ENCODE results near the gene HLX.

Gene HLX

DNA sequence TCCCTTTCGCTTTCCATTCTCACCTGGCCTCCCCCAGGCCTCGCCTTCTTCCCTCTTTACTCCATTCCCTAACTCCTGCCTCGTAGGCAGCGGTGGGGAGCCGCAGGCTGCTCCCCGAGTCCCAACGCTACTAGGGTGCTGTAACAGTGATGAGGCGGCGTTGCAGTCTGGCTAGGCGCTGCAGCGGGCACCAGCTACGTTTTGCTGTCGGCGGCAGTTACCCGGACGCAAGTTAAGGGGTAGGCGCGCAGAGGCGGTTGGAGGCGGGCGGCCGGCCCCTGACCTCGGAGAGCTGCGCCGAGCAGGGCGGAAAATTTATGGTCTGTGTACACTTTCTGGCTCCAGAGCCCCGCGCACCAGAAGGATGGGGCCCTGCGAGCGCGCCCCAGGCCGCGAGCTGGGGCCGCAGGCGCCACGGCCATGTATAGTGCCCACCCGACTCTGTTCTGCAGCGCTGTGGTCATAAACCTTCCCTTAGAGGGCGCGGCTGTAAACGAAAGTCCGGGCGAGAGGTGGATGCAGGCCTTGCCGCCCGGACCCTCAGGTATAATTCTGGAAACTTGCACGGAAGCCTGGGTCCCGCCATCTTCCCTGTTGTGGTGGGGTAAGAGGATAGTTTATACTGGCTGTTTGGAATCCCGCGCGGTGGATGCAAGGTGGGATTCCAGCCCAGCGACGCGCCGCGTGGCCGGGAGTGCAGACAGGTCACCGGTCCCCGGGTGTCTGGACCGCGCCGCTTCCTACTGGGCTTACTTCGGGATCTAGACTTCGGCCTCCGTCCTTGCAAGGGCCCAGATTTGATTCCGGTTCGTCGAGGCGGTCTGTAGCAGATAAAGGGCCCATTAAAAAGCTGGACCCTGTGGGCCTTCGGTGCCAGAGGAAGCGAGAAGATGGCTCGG, 15.0 kb downstream of the HLX start:
- no peak for DNase-seq (ENCODE audit: low read depth in 2 of 2, low spot score in 1 of 2)

DNA sequence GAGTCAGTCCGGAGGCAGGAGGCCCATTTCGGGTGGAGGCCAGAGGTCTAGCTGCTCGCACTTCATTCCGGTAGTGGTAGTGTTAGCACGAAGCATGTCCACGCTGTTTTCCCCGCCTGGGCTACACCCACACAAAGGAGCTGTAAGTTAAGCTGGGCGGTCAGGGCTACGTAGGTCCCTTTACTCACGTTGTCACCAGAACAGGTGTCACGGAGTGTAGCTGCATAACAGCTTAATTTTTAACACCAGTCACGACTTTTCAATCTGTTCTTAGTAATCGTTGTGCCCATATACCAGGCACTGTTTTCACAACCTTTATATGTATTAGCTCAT, 15.6 kb downstream of the HLX start:
- no peak for DNase-seq (ENCODE audit: low read depth in 2 of 2, low spot score in 1 of 2)

DNA sequence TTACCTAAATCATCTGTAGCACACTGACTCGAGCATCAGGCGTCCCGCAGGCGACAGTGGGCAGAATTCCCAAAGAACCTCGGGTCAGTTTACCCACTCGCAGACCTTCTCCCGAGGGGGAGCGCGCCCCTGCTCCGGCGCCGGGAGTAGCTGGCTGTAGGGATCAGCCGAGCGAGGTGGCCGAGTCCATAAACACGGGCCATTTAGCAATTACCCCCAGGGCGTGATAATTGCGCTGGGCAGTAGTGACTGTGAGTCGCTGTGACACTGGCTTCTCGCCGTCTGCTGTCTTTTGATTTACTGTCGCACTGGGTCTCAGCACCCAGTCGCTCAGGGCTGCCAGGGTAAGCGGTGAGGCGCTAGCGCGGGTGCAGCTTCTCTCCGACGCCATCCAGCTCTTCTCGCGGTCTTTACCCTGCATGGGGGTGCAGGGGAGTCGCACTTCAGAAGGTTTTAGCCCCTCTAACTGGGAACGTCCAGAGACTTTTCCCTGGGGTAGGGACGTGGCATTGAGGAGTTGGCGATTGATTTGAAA, 16.2 kb downstream of the HLX start:
- DNase-seq (ENCODE audit: low read depth in 2 of 2, low spot score in 1 of 2), result no peak

DNA sequence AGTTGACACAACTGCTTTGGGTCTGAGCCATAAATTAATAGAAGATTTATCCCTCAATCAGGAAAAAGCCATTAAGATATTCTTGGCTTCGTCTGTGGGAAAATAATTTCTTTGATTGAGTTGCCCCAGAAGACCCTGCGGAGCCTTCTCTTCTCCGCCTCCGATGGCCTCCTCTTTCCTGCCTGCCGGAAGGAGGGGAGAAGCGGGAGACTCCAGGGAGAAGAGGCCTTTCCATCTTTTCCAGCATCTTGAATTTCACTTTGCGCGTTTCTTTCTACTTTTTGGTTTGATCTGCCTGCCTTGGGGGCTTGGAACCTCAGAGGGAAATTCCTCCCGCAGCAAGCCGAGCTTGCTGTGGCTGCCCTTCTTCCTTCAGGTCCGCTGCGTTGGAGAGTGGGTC, 16.8 kb downstream of the HLX start:
- no peak for DNase-seq (ENCODE audit: low read depth in 2 of 2, low spot score in 1 of 2)

DNA sequence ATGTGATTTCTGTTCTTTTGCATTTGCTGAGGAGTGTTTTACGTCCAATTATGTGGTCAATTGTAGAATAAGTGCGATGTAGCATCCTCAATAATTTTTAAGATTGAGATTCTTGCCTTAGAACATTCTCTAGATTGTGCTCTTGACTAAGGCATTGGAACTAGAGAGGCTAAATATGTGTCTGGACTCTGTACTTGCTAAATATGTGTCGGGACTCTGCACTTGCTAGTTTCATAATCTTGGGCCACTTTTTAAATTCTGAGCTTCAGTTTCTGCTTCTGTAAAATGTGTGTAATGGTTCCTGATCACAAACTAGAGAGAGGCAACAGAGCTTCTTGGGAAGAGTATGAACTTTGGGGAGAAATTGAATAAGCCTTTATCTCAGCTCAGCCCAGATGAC, 21.6 kb downstream of the HLX start:
- DNase-seq (ENCODE audit: low read depth in 2 of 2, low spot score in 1 of 2), result no peak

DNA sequence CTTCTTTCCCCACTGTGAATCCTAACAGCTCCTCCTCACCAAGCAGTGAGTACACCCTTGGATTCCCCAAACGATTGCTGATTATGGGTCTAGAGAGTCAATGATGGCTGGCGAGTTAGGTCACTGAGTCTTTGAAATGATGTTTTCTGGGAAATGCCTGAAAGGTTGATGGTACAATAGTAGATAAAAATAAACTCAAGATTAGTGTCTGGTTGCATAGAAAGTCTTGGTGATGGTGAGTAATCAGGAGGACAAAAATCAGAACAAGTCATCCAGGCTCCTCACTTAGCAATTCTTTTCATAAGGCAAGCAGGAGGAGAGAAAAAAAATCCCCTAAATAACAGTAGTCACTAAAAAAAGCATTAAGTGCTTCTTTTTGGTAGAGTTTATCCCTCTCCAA, 22.6 kb downstream of the HLX start:
- DNase-seq (ENCODE audit: low read depth in 2 of 2, low spot score in 1 of 2), result no peak

DNA sequence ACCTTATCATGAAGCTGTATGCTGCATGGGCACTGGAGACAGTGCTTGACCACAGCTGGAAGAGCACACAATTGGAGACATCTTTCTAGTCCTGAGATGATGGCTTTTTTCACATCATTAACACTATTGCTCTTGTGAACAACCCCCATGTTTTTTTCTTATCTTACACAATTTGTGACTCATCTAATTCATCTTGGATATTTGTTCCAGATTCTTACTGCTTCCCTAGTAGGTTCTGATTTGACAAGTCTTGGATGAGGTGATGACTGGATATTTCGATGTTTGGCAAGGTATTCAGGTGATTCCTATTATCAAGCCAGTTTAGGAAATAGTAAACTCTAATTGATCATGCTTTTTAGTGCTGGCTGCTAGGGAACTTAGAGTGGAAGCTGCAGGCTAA, 23.7 kb downstream of the HLX start:
- DNase-seq (ENCODE audit: low read depth in 2 of 2, low spot score in 1 of 2), result no peak

DNA sequence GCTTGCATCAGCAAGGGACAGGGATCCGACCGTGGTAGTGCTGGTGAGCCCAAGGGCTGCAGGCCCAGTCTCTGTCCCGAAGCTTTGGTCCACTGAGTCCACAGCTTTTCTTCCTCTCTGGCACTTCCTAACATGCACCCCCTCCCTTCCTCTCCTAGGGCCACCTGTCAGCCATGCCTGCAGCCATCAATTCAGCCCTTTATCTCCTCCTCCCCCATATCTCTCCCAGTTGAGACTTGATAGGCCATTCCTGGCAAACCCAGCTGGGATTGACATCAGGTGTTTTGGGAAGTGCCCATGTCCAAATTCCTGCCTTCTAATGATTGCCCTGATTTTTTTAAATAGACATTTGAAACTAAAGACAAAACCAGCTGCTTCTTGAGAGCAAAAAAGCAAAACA, 25.6 kb downstream of the HLX start:
- DNase-seq (ENCODE audit: low read depth in 2 of 2, low spot score in 1 of 2), result no peak

DNA sequence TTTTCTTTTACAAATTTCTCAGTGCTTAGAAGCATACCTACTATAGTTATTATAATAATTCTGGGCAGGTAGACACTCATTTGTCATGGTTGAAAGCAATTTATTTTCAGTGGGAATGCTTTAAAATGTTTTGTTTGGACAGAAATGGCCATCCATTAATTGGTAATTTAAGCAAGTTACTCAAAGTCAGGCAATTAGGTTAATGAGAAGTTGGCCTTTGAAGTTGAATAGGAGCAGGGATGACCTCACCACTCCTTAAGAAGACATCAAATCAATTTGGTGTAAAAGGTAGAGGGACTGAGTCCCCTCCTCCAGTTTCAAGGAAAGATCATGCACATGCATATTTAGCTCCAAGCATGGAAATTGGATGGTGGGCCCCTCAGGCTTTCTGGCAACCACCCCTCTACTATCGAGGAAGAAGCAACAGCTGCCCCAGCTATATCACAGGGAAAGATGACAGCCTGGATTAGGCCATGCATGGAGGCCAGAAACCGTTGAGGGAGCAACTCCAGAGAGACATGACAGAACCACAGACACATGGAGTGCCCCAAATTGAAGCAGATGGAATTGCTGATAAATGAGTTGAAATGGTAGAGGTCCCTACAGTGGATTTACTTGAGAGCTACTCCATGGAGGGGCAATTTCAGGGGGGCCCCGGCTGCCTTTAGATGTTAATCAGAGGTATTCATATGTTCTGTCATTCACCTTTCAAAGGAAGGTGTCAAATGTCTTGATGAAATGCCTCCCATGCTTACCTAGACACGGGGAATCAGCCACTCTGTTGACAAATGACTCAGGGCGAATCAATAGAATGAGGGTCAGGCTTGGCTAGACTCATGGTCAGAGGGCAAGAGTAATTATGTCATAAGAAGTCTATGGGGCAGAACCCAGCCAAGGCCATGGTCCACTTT, 26.7 kb downstream of the HLX start:
- no peak for DNase-seq (ENCODE audit: low read depth in 2 of 2, low spot score in 1 of 2)

DNA sequence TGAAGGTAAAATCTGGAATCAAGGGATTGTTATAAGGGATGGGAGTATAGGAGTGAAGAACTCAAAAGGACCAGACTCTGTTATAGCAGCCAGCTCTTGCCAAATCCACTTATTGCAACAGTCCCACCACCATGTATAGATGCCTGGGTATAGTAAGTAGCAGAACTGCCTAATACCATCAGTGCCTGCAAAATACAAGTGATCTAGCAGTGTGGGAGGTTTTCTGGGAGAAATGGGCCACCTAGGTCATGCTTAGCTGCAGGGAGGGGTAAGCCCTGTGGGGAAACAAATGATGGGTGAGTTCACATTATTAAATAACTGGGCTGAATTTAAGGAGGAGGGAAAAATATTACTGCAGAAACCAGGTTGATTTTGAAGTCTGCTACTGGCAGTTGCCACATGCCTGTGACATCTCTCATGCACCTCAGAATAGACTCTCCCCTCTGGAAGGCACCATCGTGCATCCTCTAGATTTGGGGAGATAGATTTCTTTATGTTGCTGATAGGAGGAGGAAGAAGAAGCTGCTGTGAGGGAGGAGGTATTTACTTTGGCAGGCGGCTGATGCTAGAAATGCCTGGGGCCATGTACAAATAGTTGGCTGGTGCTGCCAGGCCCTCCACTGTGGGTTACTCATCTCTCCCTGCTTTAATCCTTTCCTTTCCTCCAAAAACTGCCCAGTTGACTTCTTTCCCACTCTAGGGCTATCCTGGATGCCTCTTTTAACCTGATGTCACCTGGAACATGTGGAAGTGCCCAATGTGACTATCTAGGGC, 27.5 kb downstream of the HLX start:
- no peak for DNase-seq (ENCODE audit: low read depth in 2 of 2, low spot score in 1 of 2)

DNA sequence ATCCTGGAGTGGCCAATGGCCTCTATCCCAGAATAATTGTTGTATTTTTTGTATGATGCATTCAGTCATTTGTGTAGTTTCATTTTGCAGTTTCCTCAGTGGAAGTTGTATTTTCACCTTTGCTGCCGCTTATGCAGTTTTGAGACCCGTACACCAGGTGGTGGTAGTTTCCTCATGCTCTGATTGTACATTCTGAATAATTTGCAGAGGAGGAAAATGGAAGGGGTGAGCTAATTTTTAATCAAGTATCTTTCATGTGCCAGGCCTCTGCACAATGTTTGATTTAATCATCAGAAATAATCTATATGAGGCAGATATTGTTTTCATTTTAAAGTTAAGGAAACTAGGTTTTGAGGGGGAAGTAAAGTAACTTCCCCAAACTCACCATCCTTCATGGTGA, 29.5 kb downstream of the HLX start:
- no peak for DNase-seq (ENCODE audit: low read depth in 2 of 2, low spot score in 1 of 2)

DNA sequence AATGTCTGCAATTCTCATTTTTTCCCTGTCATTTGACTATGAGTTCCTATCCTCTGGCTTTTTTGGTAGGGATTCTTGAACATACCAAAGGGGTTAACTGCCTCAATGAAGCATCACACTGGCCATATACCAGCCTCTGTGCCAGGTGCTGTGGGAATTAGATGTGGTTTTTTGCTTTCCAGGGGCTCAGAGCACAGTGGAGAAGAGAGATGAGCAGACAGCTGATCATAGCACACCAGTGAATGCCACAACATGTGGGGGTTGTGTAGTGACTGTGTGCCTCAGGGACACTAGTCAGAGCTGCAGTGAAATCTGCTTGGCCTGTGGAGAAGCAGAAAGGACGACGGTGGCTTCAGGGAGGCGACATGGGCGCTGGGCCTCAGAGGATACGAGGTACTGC, 30.8 kb downstream of the HLX start:
- no peak for DNase-seq (ENCODE audit: low read depth in 2 of 2, low spot score in 1 of 2)

DNA sequence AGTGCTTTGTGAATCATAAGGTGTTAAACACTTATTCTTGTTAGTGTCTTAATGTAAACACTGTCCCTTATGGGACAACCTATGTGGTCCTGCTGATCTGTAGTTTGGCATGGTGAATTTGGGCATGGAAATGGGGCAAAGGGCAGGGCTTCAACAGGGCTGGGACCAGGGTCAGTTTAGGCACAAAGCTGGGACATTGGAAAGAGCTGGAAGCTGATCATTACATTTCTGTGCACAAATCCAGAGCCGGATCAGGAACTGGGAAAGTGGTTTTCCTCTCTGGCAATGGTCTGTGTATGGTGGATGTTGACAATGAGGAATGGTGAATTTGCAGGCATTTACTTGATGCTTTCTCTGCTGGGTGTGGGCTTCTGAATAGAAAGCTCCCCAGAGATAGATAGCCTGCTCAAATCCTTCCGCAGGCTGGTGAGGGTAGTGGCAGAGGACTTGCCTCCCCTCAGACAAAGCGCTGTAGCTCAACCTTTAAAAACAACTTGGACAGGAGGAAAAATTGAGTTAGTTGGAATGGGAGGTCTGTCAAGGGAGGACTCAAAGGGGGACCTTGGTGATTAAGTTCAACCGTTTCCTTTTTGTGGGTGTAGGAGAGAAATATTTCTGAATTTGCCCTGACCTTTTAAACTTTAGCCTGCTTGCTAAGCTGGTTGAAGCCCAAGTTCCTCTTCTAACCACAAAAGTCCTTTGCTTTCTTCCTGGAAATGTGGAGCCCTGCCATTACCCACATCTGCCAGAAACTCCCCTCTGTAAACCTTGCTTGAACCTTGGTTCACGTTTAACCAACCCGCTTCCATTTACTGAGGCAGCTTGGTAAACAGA, 35.3 kb downstream of the HLX start:
- no peak for DNase-seq (ENCODE audit: low read depth in 2 of 2, low spot score in 1 of 2)

DNA sequence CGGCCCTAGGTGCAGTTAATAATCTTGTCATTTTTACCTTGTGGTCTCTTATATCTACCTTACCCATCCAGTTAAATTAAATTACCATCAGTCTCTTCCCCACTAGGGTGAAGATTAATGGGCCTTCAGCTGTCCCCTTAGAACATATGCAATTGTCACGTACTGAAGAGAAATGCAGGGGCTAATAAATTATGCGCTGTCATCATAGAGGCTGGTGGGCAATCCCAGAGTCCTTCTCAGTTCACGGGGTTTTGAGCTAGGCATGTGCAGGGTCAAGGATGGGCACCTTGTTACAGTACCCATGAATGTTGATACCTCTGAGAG, 35.8 kb downstream of the HLX start:
- no peak for DNase-seq (ENCODE audit: low read depth in 2 of 2, low spot score in 1 of 2)

DNA sequence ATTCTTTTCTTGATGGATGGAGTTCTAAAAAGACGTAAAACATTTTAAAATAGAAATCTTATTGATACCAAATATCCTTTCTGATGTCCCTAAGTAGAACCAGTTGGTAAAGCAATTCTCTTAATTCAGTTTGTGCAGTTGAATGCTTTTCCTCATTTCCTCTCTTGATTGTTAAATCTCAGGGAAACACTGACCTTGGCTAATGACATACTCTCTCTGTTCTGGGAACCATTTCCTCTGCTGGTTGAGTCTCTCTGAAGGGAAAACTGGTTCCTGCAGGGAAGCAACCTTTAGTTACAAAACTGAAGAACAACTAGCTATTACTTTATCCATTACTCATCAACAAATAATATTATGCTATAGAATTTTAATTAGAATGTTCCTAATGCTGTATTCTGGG, 36.7 kb downstream of the HLX start:
- no peak for DNase-seq (ENCODE audit: low read depth in 2 of 2, low spot score in 1 of 2)

DNA sequence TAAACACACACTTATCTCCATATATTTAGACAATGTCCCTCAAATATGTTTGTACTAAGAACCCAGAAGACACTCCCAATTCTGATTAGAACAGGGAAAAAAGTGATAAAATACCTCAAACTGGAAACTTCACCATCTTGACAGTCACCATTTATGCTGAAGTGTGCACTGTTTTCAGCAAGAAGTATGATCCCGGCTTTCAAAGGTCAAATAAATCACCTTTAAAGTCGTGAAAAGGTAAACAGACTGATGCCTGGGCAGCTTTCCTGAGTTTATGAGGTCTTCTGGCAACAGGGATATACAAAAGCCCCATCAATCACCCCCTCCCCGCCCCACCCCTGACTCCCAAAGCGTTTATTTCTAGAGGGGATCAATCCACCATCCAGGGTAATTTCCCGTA, 37.9 kb downstream of the HLX start:
- no peak for DNase-seq (ENCODE audit: low read depth in 2 of 2, low spot score in 1 of 2)

DNA sequence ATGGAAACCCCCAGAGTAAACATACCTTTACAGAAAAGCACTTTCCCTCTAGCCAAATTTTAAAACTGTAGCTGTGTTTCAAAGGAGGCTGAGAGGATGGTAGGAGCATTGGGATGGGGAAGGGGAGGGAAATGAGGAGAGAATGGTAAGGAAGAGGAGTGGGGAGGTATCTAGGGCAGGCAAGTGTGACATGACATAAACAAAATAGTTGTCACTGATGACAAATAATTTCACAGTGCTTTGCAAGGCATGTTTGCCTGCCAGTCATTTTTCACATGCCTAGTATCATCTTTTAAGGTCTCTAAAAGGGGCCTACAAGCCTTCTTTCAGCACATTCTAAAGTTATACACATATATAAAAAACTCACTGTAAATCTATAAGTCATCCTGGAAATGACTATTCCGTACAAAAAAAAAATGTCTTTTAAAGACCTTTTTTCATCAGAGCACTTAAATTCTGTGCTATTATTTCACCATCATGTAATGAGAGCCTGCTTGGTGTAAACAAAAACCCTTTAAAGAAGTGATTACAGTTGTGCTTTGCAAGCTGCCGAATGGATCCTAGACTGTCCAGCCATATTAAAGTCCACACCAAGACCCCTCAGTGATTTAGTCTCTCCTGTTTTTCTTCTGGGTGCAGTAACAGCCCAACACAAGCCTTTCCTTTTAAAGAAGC, 38.4 kb downstream of the HLX start:
- no peak for DNase-seq (ENCODE audit: low read depth in 2 of 2, low spot score in 1 of 2)

DNA sequence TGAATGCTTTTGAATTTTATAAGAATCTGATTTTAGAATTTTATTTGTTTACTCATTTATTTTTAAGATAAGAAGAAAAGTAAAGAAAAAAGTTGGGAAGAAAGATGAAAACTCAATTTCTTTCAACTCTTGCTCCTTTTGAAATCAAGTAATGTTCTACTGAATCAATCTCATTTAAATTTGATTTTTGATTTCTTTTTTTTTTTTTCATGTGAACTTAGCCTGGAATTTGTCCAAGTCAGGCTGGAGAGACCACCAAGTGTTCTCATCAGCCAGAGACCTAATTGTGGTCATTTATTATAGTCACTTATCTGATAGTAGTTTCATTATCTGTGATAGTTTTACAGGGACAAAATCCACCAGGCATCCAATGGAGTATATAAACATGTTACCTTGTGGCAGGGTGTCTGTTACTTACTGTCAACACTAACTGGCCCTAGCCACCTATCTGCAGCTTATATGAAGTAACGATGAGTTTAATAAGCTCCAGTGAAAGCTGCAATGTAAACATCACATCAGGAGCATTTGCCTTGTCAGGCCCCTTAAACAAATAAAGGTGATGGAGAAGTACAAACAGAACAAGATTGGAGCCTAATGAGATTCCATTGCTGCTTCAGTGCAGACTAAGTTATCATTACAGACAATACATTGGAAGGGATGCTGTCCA, 39.2 kb downstream of the HLX start:
- no peak for DNase-seq (ENCODE audit: low read depth in 2 of 2, low spot score in 1 of 2)

DNA sequence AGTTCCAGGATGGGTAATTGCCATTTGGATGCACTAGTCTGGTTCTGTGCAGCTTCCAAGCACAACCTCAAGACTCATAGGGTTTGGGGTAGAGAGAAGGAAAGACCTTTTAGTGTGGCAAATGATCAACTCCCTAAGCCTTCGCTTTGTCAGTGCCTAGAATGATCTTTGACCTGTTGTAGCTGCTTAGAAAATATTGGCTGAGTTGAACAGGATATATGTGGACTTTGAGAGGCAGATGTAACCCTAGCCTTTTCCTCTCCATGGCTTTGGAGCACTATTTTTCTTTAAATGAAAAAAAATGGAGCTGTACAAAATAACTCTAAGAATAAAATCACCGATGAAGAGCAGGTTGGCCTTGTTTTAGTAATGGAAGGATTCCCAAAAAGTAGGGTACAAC, 41.7 kb downstream of the HLX start:
- no peak for DNase-seq (ENCODE audit: low read depth in 2 of 2, low spot score in 1 of 2)

DNA sequence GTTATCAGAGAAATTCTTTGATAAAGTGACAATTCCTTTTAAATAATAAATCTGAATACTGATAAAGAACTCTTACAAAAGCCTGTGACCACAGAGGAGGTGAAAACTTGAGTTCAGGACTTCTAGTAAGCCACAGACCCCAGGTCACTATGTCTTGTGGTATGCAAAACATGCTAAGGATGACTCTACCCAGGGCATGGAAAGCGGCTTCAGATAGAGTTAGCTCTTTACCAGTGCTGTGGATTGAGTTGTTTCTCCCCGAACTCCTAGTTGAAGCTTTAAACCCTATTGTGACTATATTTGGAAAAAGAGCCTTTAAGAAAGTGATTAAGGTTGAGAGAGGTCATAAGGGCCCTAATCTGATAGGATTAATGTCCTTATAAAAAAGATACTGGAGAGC, 42.3 kb downstream of the HLX start:
- no peak for DNase-seq (ENCODE audit: low read depth in 2 of 2, low spot score in 1 of 2)
